OCI-LY7 (cell line): ENCODE results near the gene CALU.

Experiments
- CTCF ChIP-seq: fragments of 200-600 bp; sonication (generic); conservative IDR thresholded peaks from 2 replicates; pipeline ENCODE4 v1.5.1; 2014; ENCODE audit warnings: mild to moderate bottlenecking, antibody characterized with exemption, low read length, moderate library complexity, mixed read lengths
- EZH2phosphoT487 ChIP-seq: fragments of 200-600 bp; sonication (generic); IDR thresholded peaks from 2 replicates; pipeline ENCODE4 v1.6.1; 2018; ENCODE audit warnings: low read depth, borderline replicate concordance, mild to moderate bottlenecking, mixed run types, antibody characterized with exemption, low read length, moderate library complexity, mixed read lengths

- TF ChIP-seq CTCF (no peak), EZH2phosphoT487 (no peak)
Measured at GRCh38 chr7:128707752-128708151, 31.4 kb upstream of the CALU start.
